GM10248 (cell line): Measurements from ENCODE around the gene RIMBP2.

Source experiments
- CTCF ChIA-PET: fragments of 300-600 bp; sonication (Branson Sonifier 250); formaldehyde crosslinking; extraction: SDS; loops from one replicate; lab custom pipeline; 2021; ENCODE audit warnings: antibody characterized with exemption; lab: Yijun Ruan, JAX
- POLR2A ChIA-PET: fragments of 350-650 bp; sonication (Branson Sonifier 250); formaldehyde crosslinking; extraction: SDS; loops from one replicate; lab custom pipeline; 2020; ENCODE audit warnings: antibody characterized with exemption; lab: Yijun Ruan, JAX
- DNase-seq: peaks from one replicate; pipeline ENCODE4 v3.0.0; 2012; ENCODE audit errors: extremely low spot score
- TF ChIP-seq, protein P1 (sequence below): IDR thresholded peaks from 2 replicates; pipeline ENCODE4 v1.5.1; 2012; ENCODE audit warnings: mild to moderate bottlenecking, low read depth; ENCODE audit errors: extremely low read depth, missing control alignments, control extremely low read depth

Gene RIMBP2

DNA sequence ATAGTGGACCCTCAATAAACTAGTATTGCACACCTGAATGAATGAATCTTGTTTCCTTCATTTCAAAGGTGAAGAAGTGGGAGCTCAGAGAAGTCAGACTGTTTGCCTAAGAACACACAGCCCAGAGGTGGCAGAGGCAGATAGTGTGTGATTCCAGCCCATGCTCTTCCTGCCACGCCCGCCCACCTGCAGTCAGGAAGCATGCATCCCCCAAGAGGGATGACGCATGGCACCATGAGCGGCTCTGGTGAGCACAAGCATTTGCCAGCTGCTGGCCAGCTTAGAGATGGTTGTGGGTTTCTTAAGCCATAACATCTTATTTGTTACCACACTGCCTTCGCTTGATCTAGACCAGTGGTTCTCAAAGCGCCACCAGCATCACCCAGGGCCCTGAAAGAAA is 133.8 kb downstream of the RIMBP2 start:
- CTCF ChIA-PET = no interaction called here
- no peak for DNase-seq
- TF ChIP-seq, protein P1, sequence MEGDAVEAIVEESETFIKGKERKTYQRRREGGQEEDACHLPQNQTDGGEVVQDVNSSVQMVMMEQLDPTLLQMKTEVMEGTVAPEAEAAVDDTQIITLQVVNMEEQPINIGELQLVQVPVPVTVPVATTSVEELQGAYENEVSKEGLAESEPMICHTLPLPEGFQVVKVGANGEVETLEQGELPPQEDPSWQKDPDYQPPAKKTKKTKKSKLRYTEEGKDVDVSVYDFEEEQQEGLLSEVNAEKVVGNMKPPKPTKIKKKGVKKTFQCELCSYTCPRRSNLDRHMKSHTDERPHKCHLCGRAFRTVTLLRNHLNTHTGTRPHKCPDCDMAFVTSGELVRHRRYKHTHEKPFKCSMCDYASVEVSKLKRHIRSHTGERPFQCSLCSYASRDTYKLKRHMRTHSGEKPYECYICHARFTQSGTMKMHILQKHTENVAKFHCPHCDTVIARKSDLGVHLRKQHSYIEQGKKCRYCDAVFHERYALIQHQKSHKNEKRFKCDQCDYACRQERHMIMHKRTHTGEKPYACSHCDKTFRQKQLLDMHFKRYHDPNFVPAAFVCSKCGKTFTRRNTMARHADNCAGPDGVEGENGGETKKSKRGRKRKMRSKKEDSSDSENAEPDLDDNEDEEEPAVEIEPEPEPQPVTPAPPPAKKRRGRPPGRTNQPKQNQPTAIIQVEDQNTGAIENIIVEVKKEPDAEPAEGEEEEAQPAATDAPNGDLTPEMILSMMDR = no peak
- POLR2A ChIA-PET = no interaction called here

DNA sequence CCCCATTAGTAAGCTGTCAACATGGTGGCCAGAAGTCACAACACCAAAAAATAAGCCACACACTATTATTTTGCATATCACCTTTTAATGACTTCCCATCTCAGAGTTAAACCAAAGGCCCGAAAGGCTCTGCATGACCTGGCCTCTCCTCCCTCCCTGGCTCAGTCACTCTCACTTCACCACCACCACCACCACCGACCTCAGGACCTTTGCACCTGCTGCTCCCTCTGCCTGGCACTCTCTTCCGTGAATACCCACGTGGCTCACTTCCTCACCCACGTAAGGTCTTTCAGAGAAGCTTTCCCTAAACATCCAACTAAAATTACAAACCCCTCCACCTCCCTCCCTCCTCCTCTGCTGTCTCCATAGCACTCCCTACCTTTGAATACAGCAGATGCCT is 134.3 kb downstream of the RIMBP2 start:
- no peak for DNase-seq
- ChIA-PET POLR2A (no interaction called here), CTCF (no interaction called here)
- TF ChIP-seq, protein P1 = no peak

DNA sequence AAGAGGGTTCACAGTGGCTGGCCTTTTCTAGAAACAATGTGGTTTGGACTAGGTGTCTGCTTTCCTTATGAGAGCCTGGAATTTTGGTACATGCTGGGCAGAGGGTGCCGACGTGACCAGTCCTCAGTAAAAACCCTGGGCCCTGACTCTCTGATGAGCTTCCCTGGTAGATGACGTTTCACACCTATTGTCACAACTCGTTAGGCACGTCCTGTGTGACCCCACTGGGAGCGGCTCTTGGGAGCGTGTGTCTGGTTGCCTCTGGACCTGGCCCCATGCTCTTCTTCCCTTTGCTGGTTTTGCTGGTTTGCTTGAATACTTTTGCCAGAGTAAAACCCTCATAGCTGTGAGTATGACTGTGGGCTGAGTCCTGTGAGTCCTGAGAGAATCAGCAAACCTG is 136.9 kb downstream of the RIMBP2 start:
- TF ChIP-seq, protein P1 = no peak
- ChIA-PET CTCF (no interaction called here), POLR2A (no interaction called here)
- DNase-seq = no peak

DNA sequence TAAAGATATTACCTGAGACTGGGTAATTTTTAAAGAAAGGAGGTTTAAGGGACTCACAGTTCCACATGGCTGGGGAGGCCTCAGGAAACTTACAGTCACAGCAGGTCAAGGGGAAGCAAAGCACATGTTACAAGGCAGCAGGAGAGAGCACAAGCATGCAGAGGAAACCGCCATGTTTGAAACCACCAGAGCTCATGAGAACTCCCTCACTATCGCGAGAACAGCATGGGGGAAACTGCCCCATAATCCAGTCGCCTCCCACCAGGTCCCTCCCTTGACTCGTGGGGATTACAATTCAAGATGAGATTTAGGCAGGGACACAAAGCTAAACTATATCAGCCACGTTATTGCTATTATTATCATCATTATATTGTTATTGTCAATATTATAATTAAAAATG is 138.7 kb downstream of the RIMBP2 start:
- DNase-seq = no peak
- POLR2A ChIA-PET = no interaction called here
- TF ChIP-seq, protein P1 = no peak
- CTCF ChIA-PET = interaction anchor here (1.7 to 1.9 kb wide), 2 partner anchors 12 to 18 kb away, joined by 3 to 6 read pairs; no protein-coding TSS in a partner anchor

DNA sequence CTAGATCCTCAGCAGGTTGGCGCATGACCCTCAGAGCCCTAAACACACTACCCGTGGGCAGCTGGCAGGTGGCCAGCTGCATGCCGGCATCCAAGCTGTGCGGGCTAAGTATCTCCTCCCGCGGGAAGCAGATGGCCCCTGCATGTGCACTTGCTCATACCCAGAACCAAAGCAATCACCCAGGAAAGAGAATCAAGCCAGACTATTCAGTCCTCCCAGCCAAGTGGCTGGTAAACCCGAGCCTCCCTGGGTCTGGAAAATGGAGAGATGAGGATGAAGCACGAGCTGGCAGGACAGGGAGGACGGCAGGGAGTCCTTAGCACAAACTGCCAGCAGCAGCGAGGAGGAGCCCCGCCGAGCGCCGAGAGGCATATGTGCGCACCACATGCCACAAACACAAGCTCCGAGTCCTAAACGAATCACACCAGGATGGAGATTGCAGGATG is 139.7 kb downstream of the RIMBP2 start:
- TF ChIP-seq, protein P1 = no peak
- ChIA-PET CTCF (interaction anchor here (1.9 kb wide), 1 partner anchor 17 kb away, joined by 6 read pairs; no protein-coding TSS in a partner anchor), POLR2A (no interaction called here)
- no peak for DNase-seq

DNA sequence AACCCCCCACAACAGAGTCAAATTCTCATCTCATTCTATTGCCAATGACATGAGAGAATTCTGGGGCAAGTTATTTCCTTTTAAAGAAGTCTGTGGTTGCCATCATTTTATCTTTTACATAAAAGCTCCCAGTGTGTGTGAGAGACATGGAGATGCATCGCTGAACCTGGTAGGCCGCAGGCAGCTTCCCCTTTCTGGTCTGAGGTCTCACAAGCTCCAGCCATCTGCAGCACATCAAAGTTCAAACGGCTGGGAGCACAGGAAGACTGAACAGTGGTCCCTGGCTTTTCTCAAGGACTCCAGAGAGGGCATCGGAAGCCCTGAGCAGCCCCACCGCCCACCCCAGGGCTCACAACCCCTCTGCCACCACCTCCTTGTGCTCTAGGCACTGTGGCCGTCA is 141.7 kb downstream of the RIMBP2 start:
- ChIA-PET CTCF (interaction anchor here (1.4 kb wide), 2 partner anchors 12 to 177 kb away, joined by 3 to 4 read pairs; no protein-coding TSS in a partner anchor), POLR2A (no interaction called here)
- no peak for DNase-seq
- TF ChIP-seq, protein P1 = no peak
